Keratinocyte (primary cell): ENCODE results near the gene CCT2.

ENCODE experiments used
- EZH2 ChIP-seq: IDR thresholded peaks from one replicate; pipeline ENCODE4 v1.6.1; 2012; ENCODE audit warnings: inconsistent platforms, mild to moderate bottlenecking, low read length, moderate library complexity
- TF ChIP-seq, protein P1 (sequence below), 3 experiments: IDR thresholded peaks in 1 of 3; conservative IDR thresholded peaks in 1 of 3; optimal IDR thresholded peaks in 1 of 3; 2 replicates in 2 of 3; 3 replicates in 1 of 3; pipeline versions ENCODE3 to v1.5.1; 2011; ENCODE audit warnings: low read length in 3 of 3, mild to moderate bottlenecking in 3 of 3, moderate library complexity in 2 of 3, control low read depth in 1 of 3, inconsistent platforms in 1 of 3; ENCODE audit not compliant: insufficient read depth in 2 of 3; ENCODE audit errors: extremely low read depth in 1 of 3

DNA sequence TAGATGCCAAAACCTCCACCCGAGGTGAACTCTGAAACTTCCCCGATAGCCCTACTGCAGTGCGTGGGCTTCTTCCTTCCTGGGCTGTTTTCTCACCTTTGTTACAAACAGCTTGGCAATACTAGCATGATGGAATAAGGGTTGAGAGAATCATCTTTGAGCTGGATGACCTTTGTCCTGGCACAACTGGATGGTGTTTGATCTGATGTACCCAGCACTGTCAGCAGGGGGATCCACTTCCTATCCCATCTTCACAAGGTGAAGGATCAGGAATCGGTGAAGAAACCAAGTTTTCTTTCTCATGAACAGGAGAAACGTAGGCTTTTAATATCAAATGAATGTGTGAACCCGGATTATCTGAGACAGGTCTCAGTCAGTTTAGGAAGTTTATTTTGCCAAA is 44.9 kb downstream of the CCT2 start:
- TF ChIP-seq, protein P1, sequence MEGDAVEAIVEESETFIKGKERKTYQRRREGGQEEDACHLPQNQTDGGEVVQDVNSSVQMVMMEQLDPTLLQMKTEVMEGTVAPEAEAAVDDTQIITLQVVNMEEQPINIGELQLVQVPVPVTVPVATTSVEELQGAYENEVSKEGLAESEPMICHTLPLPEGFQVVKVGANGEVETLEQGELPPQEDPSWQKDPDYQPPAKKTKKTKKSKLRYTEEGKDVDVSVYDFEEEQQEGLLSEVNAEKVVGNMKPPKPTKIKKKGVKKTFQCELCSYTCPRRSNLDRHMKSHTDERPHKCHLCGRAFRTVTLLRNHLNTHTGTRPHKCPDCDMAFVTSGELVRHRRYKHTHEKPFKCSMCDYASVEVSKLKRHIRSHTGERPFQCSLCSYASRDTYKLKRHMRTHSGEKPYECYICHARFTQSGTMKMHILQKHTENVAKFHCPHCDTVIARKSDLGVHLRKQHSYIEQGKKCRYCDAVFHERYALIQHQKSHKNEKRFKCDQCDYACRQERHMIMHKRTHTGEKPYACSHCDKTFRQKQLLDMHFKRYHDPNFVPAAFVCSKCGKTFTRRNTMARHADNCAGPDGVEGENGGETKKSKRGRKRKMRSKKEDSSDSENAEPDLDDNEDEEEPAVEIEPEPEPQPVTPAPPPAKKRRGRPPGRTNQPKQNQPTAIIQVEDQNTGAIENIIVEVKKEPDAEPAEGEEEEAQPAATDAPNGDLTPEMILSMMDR (optimal IDR thresholded peaks at IDR 0.05 in 1 of 3, IDR thresholded peaks at IDR 0.05 in 1 of 3, conservative IDR thresholded peaks at IDR 0.05 in 1 of 3; ENCODE audit: extremely low read depth in 1 of 3, insufficient read depth in 2 of 3, low read length in 3 of 3) = peak; percentile 29 to 60 (median 38)
- no peak for TF ChIP-seq EZH2
